HL-60 (cell line): Measurements from ENCODE around the gene NEK10.

Experiments used
- GABPA ChIP-seq: IDR thresholded peaks from 2 replicates; pipeline ENCODE4 v1.6.1; 2012; ENCODE audit warnings: low read depth
- POLR2AphosphoS5 ChIP-seq: IDR thresholded peaks from 2 replicates; pipeline ENCODE4 v1.6.1; 2012; ENCODE audit warnings: low read depth
- TF ChIP-seq, protein P1 (sequence below): IDR thresholded peaks from one replicate; pipeline ENCODE4 v1.5.1; 2011; ENCODE audit warnings: low read length, control low read depth, inconsistent platforms; ENCODE audit not compliant: insufficient read depth

DNA sequence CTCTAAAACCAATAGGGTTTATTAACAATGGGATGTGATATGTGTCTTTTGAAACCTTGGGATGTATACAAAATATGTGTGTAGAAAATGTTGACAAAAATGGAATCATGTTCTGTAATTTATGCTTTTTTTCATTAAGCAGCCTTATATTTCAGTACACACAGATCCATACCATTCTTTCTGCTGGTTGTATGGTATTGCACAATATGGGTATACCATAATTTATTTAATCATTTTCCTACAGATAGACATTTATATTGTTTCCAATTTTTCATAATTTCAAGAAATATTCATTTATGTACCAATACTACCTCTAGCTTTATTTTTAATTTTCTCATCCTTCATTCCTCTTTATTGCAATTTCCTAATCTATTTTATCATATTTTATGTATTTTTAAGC lies 83.5 kb downstream of the NEK10 start:
- TF ChIP-seq, protein P1, sequence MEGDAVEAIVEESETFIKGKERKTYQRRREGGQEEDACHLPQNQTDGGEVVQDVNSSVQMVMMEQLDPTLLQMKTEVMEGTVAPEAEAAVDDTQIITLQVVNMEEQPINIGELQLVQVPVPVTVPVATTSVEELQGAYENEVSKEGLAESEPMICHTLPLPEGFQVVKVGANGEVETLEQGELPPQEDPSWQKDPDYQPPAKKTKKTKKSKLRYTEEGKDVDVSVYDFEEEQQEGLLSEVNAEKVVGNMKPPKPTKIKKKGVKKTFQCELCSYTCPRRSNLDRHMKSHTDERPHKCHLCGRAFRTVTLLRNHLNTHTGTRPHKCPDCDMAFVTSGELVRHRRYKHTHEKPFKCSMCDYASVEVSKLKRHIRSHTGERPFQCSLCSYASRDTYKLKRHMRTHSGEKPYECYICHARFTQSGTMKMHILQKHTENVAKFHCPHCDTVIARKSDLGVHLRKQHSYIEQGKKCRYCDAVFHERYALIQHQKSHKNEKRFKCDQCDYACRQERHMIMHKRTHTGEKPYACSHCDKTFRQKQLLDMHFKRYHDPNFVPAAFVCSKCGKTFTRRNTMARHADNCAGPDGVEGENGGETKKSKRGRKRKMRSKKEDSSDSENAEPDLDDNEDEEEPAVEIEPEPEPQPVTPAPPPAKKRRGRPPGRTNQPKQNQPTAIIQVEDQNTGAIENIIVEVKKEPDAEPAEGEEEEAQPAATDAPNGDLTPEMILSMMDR: no peak
- TF ChIP-seq POLR2AphosphoS5 (no peak), GABPA (no peak)
